Right cardiac atrium (tissue), 5 donors: Measurements from ENCODE around the gene GREB1. TPM values are rescaled to one million over a fixed set of nuclear protein-coding genes. Genes with fewer than 3 reads are reported as not detected.

Experiments
- ATAC-seq, 2 donors: fragments of 200-7000 bp; cut with Tn5 transposase; one replicate each; pipeline versions ENCODE4 v1.8.0 to v1.9.1; 2020; ENCODE audit warnings: moderate library complexity in 2 of 2, mild to moderate bottlenecking in 1 of 2
- DNase-seq, 3 donors: peaks; one replicate each; pipeline ENCODE4 v3.0.0-alpha.2; 2020
- H3K27ac ChIP-seq: one replicate; pipeline ENCODE4 v1.5.1; 2013; ENCODE audit warnings: mild to moderate bottlenecking, low read length, control low read depth, moderate library complexity
- H3K27me3 ChIP-seq: one replicate; pipeline ENCODE4 v1.6.1; 2013; ENCODE audit not compliant: control insufficient read depth, insufficient read depth
- H3K4me1 ChIP-seq: one replicate; pipeline ENCODE4 v1.6.1; 2013; ENCODE audit warnings: low read length; ENCODE audit not compliant: control insufficient read depth, insufficient read depth
- H3K4me3 ChIP-seq: one replicate; pipeline ENCODE4 v1.5.1; 2013; ENCODE audit warnings: low read length, control low read depth
- H3K9me3 ChIP-seq: one replicate; pipeline ENCODE4 v1.6.1; 2013; ENCODE audit warnings: low read length; ENCODE audit not compliant: control insufficient read depth
- WGBS: extraction: QIAGEN DNeasy Blood & Tissue Kit; methylation state at CpG from one replicate; pipeline ENCODE4 v1.1.7; 2013; 5-methylcytosine and 5-hydroxymethylcytosine counted together
- intact Hi-C, 4 donors: fragments of 100-400 bp; cut with DNase I; formaldehyde crosslinking; loops; one replicate each; pipeline versions ENCODE4 v1.11.0 to v1.14.0; 2022 to 2023
- polyA plus RNA-seq: library from polyadenylated mRNA; stranded (reverse); fragments of 200-250 nt; gene quantifications from one replicate; pipeline ENCODE4 v1.2.3, GENCODE V29; 2013
- total RNA-seq, 4 donors: library from RNA; stranded (reverse); fragmentation: NEBNext Ultra II Directional; extraction: Animal tissue kit (Norgen Biotek cat#: 25700); gene quantifications; one replicate each; pipeline ENCODE4 v1.2.1, GENCODE V29; 2021
- donor health status: healthy with polysubstance abuse.
- donor health status: DM: no; HTN: yes; CAD: no.
- donor health status: DM: no; HTN: no; CAD: no.
- donor health status: DM: no; HTN: yes; CAD: no; lungs with severe emphysema.
- donor health status: DM: yes; HTN: yes; CAD: no.

GREB1 gene
- total and polyA plus RNA-seq, 5 donors: 4.6 to 17.7 (median 10.7) TPM

- H3K27ac ChIP-seq: no peak overlapping the region
- H3K4me3 ChIP-seq: no peak overlapping the region
- H3K9me3 ChIP-seq: no peaks in the 10 kb centered on the region
- DNase-seq (no peak), ATAC-seq (no peak)
- 80% methylated on average over 15 of the region's 15 CpGs for WGBS
- H3K27me3 ChIP-seq: no peaks in the 10 kb centered on the region
- intact Hi-C loops: loop anchor here in 2 of 4 donors (10.0 kb wide), 2 partner anchors 196 to 206 kb away; no protein-coding TSS in a partner anchor
- H3K4me1 ChIP-seq: peaks cover 3% of the 10 kb centered on the region
Observed at GRCh38 chr2:11680901-11681721, 147.3 kb downstream of the GREB1 start.

- 66% methylated on average over 31 of the region's 31 CpGs for WGBS
- intact Hi-C loops: loop anchor here in 2 of 4 donors (10.0 kb wide), 2 partner anchors 197 to 207 kb away; no protein-coding TSS in a partner anchor
- Histone ChIP-seq H3K4me1 (no peaks in the 10 kb centered on the region), H3K27me3 (no peaks in the 10 kb centered on the region), H3K4me3 (no peak overlapping the region), H3K9me3 (no peaks in the 10 kb centered on the region), H3K27ac (no peak overlapping the region)
- DNase-seq (peak in 1 of 3 donors; percentile 72), ATAC-seq (peak in 1 of 2 donors; percentile 24)
Observed at GRCh38 chr2:11681722-11682589, 148.1 kb downstream of the GREB1 start.

GRCh38 chr2:11682590-11682915 is 148.7 kb downstream of the GREB1 start:
- Histone ChIP-seq H3K4me1 (no peaks in the 10 kb centered on the region), H3K27me3 (no peaks in the 10 kb centered on the region), H3K27ac (no peak overlapping the region), H3K4me3 (no peak overlapping the region), H3K9me3 (no peaks in the 10 kb centered on the region)
- intact Hi-C loops: loop anchor here in 2 of 4 donors (10.0 kb wide), 2 partner anchors 198 to 208 kb away; no protein-coding TSS in a partner anchor
- DNase-seq: no peak
- ATAC-seq: no peak
- WGBS: 89% methylated on average over 8 of the region's 8 CpGs

- WGBS: 47% methylated on average over 9 of the region's 9 CpGs
- Histone ChIP-seq H3K4me3 (no peak overlapping the region), H3K4me1 (no peaks in the 10 kb centered on the region), H3K27me3 (no peaks in the 10 kb centered on the region), H3K9me3 (no peaks in the 10 kb centered on the region), H3K27ac (no peak overlapping the region)
- intact Hi-C loops: loop anchor here in 2 of 4 donors (10.0 kb wide), 2 partner anchors 199 to 209 kb away; no protein-coding TSS in a partner anchor
- DNase-seq (no peak), ATAC-seq (no peak)
Observed at GRCh38 chr2:11683476-11683875, 149.6 kb downstream of the GREB1 start.

- WGBS: 79% methylated on average over 4 of the region's 4 CpGs
- intact Hi-C loops: loop anchor here in 2 of 4 donors (10.0 kb wide), 2 partner anchors 199 to 209 kb away; no protein-coding TSS in a partner anchor
Observed at GRCh38 chr2:11683966-11684365, 150.1 kb downstream of the GREB1 start.

GRCh38 chr2:11684894-11685460 is 151.1 kb downstream of the GREB1 start:
- intact Hi-C loops: loop anchor here in 3 of 4 donors (5.0 to 10.0 kb wide), 3 partner anchors 92 to 210 kb away; no protein-coding TSS in a partner anchor
- WGBS: 83% methylated on average over 12 of the region's 12 CpGs

More at GRCh38 chr2:11683966-11684365, 150.1 kb downstream of the GREB1 start:
- H3K9me3 ChIP-seq: no peaks in the 10 kb centered on the region
- H3K4me3 ChIP-seq: no peak overlapping the region
- DNase-seq: no peak
- no peaks in the 10 kb centered on the region for H3K4me1 ChIP-seq
- ATAC-seq: no peak
- H3K27ac ChIP-seq: no peak overlapping the region
- H3K27me3 ChIP-seq: no peaks in the 10 kb centered on the region

GRCh38 chr2:11685906-11686470 is 152.1 kb downstream of the GREB1 start:
- H3K27me3 ChIP-seq: no peaks in the 10 kb centered on the region
- ATAC-seq (no peak), DNase-seq (no peak)
- no peaks in the 10 kb centered on the region for H3K9me3 ChIP-seq
- intact Hi-C loops: loop anchor here in 3 of 4 donors (5.0 to 10.0 kb wide), 3 partner anchors 91 to 211 kb away; no protein-coding TSS in a partner anchor
- no peaks in the 10 kb centered on the region for H3K4me1 ChIP-seq
- no peak overlapping the region for H3K4me3 ChIP-seq
- WGBS: 93% methylated on average over 10 of the region's 10 CpGs
- no peak overlapping the region for H3K27ac ChIP-seq

More at GRCh38 chr2:11684894-11685460, 151.1 kb downstream of the GREB1 start:
- no peak for ATAC-seq
- H3K27me3 ChIP-seq: no peaks in the 10 kb centered on the region
- H3K4me3 ChIP-seq: no peak overlapping the region
- no peaks in the 10 kb centered on the region for H3K4me1 ChIP-seq
- no peak overlapping the region for H3K27ac ChIP-seq
- H3K9me3 ChIP-seq: no peaks in the 10 kb centered on the region
- no peak for DNase-seq

- DNase-seq: peak in 1 of 3 donors; percentile 60
Observed at GRCh38 chr2:11687736-11688135, 153.9 kb downstream of the GREB1 start.

GRCh38 chr2:11688222-11689069 is 154.6 kb downstream of the GREB1 start:
- ATAC-seq (peak; percentile 81 to 89), DNase-seq (peak; percentile 85 to 93 (median 93))
- Histone ChIP-seq H3K4me3 (peak overlapping the region; percentile 13), H3K9me3 (no peaks in the 10 kb centered on the region), H3K4me1 (no peaks in the 10 kb centered on the region), H3K27ac (peak overlapping the region; percentile 22), H3K27me3 (no peaks in the 10 kb centered on the region)
- intact Hi-C loops: loop anchor here (2.0 to 10.0 kb wide), 5 partner anchors 88 to 214 kb away; no protein-coding TSS in a partner anchor
- 6% methylated on average over 23 of the region's 23 CpGs for WGBS

More at GRCh38 chr2:11687736-11688135, 153.9 kb downstream of the GREB1 start:
- Histone ChIP-seq H3K27me3 (no peaks in the 10 kb centered on the region), H3K9me3 (no peaks in the 10 kb centered on the region), H3K4me1 (no peaks in the 10 kb centered on the region), H3K27ac (no peak overlapping the region), H3K4me3 (no peak overlapping the region)
- WGBS: 67% methylated on average over 9 of the region's 9 CpGs
- intact Hi-C loops: loop anchor here (2.0 to 10.0 kb wide), 5 partner anchors 89 to 213 kb away; no protein-coding TSS in a partner anchor
- ATAC-seq: peak; percentile 3 to 7
